Measurements from ENCODE around the gene BAZ1A. TPM values are rescaled to one million over a fixed set of nuclear protein-coding genes. Genes with fewer than 3 reads are reported as not detected.
A peak's percentile ranks its signal among the peaks of the same experiment; 100 is the strongest.
"Not testable (repeated sequence)": the region's sequence is repeated elsewhere in the genome, so short reads cannot be mapped to it uniquely, and the experiment has no call there.

BAZ1A gene
- total and polyA plus RNA-seq, 5 experiments from 2014 or later, result 8.5 to 47.5 (median 10.7) TPM

- POLR2A ChIA-PET, result no interaction called here
- ATAC-seq (no peak), DNase-seq (no peak)
- peak overlapping the region in 1 of 10 donors; percentile 9 for H3K27ac Mint-ChIP-seq
- no peak overlapping the region for H3K4me3 Mint-ChIP-seq
- no peaks in the 10 kb centered on the region for H3K9me3 Mint-ChIP-seq
- H3K36me3 Mint-ChIP-seq, result peaks cover 4 to 80% (median 20%) of the 10 kb centered on the region in 3 donors
- H3K4me1 Mint-ChIP-seq, result peaks cover 0 to 3% (median 0%) of the 10 kb centered on the region in 4 donors
- no peaks in the 10 kb centered on the region for H3K27me3 Mint-ChIP-seq
These were observed 99.2 kb downstream of the BAZ1A start for GRCh38 chr14:34775922-34776321.

GRCh38 chr14:34775342-34775741, 99.8 kb downstream of the BAZ1A start:
- Mint-ChIP-seq H3K27ac (no peak overlapping the region), H3K27me3 (no peaks in the 10 kb centered on the region), H3K36me3 (peaks cover 4 to 80% (median 20%) of the 10 kb centered on the region in 3 donors), H3K4me3 (no peak overlapping the region), H3K9me3 (no peaks in the 10 kb centered on the region), H3K4me1 (peaks cover 0 to 2% (median 0%) of the 10 kb centered on the region in 4 donors)
- POLR2A ChIA-PET, result interaction anchor here (0.7 kb wide), 1 partner anchor 13 kb away, joined by 3 read pairs; no protein-coding TSS in a partner anchor
- DNase-seq (no peak), ATAC-seq (no peak)

GRCh38 chr14:34770901-34771300, 104.3 kb downstream of the BAZ1A start:
- POLR2A ChIA-PET, result no interaction called here
- ATAC-seq (no peak), DNase-seq (no peak)
- Mint-ChIP-seq H3K4me1 (peaks cover 0 to 2% (median under 1%) of the 10 kb centered on the region in 4 donors), H3K4me3 (no peak overlapping the region), H3K27ac (no peak overlapping the region), H3K36me3 (peaks cover 0 to 85% (median 12%) of the 10 kb centered on the region in 3 donors), H3K27me3 (no peaks in the 10 kb centered on the region), H3K9me3 (no peaks in the 10 kb centered on the region)

GRCh38 chr14:34766606-34767005, 108.6 kb downstream of the BAZ1A start:
- Mint-ChIP-seq H3K27me3 (no peaks in the 10 kb centered on the region), H3K4me3 (no peak overlapping the region), H3K9me3 (no peaks in the 10 kb centered on the region), H3K27ac (peak overlapping the region in 7 of 10 donors; percentile 5 to 82 (median 55)), H3K4me1 (peaks cover 0 to 2% (median 0%) of the 10 kb centered on the region in 4 donors), H3K36me3 (peaks cover 5 to 90% (median 17%) of the 10 kb centered on the region in 3 donors)
- POLR2A ChIA-PET, result no interaction called here
- ATAC-seq, result no peak
- no peak for DNase-seq

- Mint-ChIP-seq H3K9me3 (no peaks in the 10 kb centered on the region), H3K27me3 (no peaks in the 10 kb centered on the region), H3K4me1 (peaks cover 0 to 2% (median 0%) of the 10 kb centered on the region in 4 donors), H3K27ac (peak overlapping the region in 7 of 10 donors; percentile 8 to 79 (median 48)), H3K36me3 (peaks cover 5 to 91% (median 18%) of the 10 kb centered on the region in 3 donors), H3K4me3 (no peak overlapping the region)
- no peak for DNase-seq
- POLR2A ChIA-PET, result no interaction called here
- ATAC-seq, result no peak
These were observed 109.1 kb downstream of the BAZ1A start for GRCh38 chr14:34766060-34766459.

GRCh38 chr14:34755215-34755614, 119.9 kb downstream of the BAZ1A start:
- peaks cover 0 to 2% (median 0%) of the 10 kb centered on the region in 4 donors for H3K4me1 Mint-ChIP-seq
- H3K4me3 Mint-ChIP-seq, result no peak overlapping the region
- POLR2A ChIA-PET, result no interaction called here
- ATAC-seq (no peak), DNase-seq (no peak)
- H3K36me3 Mint-ChIP-seq, result peaks cover 0 to 79% (median 15%) of the 10 kb centered on the region in 3 donors
- H3K27ac Mint-ChIP-seq, result peak overlapping the region in 1 of 10 donors; percentile 0
- H3K27me3 Mint-ChIP-seq, result no peaks in the 10 kb centered on the region
- no peaks in the 10 kb centered on the region for H3K9me3 Mint-ChIP-seq

- peak overlapping the region in 3 of 10 donors; percentile 32 to 56 (median 53) for H3K27ac Mint-ChIP-seq
- DNase-seq (no peak), ATAC-seq (no peak)
- no peak overlapping the region for H3K4me3 Mint-ChIP-seq
- H3K9me3 Mint-ChIP-seq, result no peaks in the 10 kb centered on the region
- peaks cover 0 to 2% (median 0%) of the 10 kb centered on the region in 4 donors for H3K4me1 Mint-ChIP-seq
- no peaks in the 10 kb centered on the region for H3K27me3 Mint-ChIP-seq
- POLR2A ChIA-PET, result no interaction called here
- peaks cover 0 to 76% (median 13%) of the 10 kb centered on the region in 3 donors for H3K36me3 Mint-ChIP-seq
These were observed 120.5 kb downstream of the BAZ1A start for GRCh38 chr14:34754687-34755086.

- no peak overlapping the region for H3K4me3 Mint-ChIP-seq
- DNase-seq, result no peak
- H3K4me1 Mint-ChIP-seq, result peaks cover 0 to 2% (median 0%) of the 10 kb centered on the region in 4 donors
- H3K9me3 Mint-ChIP-seq, result no peaks in the 10 kb centered on the region
- no peak for ATAC-seq
- no peaks in the 10 kb centered on the region for H3K27me3 Mint-ChIP-seq
- POLR2A ChIA-PET, result no interaction called here
- H3K27ac Mint-ChIP-seq, result peak overlapping the region in 1 of 10 donors; percentile 76
- peaks cover 0 to 41% (median 7%) of the 10 kb centered on the region in 3 donors for H3K36me3 Mint-ChIP-seq
These were observed 124.5 kb downstream of the BAZ1A start for GRCh38 chr14:34750670-34751069.

- ATAC-seq (no peak), DNase-seq (no peak)
- Mint-ChIP-seq H3K9me3 (no peaks in the 10 kb centered on the region), H3K36me3 (peaks cover 0 to 37% (median 4%) of the 10 kb centered on the region in 3 donors), H3K4me1 (no peaks in the 10 kb centered on the region), H3K4me3 (no peak overlapping the region), H3K27ac (peak overlapping the region in 1 of 10 donors; percentile 53), H3K27me3 (no peaks in the 10 kb centered on the region)
- POLR2A ChIA-PET, result no interaction called here
These were observed 124.9 kb downstream of the BAZ1A start for GRCh38 chr14:34750233-34750632.

GRCh38 chr14:34749408-34749807, 125.8 kb downstream of the BAZ1A start:
- ATAC-seq (no peak), DNase-seq (no peak)
- Mint-ChIP-seq H3K27ac (no peak overlapping the region), H3K4me3 (no peak overlapping the region), H3K9me3 (no peaks in the 10 kb centered on the region), H3K36me3 (peaks cover 0 to 29% (median 3%) of the 10 kb centered on the region in 3 donors), H3K4me1 (no peaks in the 10 kb centered on the region), H3K27me3 (no peaks in the 10 kb centered on the region)
- POLR2A ChIA-PET, result no interaction called here

GRCh38 chr14:34742270-34743115, 132.7 kb downstream of the BAZ1A start:
- Mint-ChIP-seq H3K27me3 (no peaks in the 10 kb centered on the region), H3K4me3 (peak overlapping the region in 2 of 10 donors; percentile 4 to 36), H3K36me3 (peaks cover 0 to 4% (median 0%) of the 10 kb centered on the region in 3 donors), H3K9me3 (no peaks in the 10 kb centered on the region), H3K27ac (peak overlapping the region in 3 of 10 donors; percentile 20 to 74 (median 31)), H3K4me1 (peaks cover 12 to 18% (median 15%) of the 10 kb centered on the region in 4 donors)
- POLR2A ChIA-PET, result interaction anchor here (0.7 kb wide), 1 partner anchor 685 kb away, joined by 3 read pairs; no protein-coding TSS in a partner anchor
- no peak for DNase-seq
- no peak for ATAC-seq

GRCh38 chr14:34741840-34742239, 133.3 kb downstream of the BAZ1A start:
- Mint-ChIP-seq H3K9me3 (no peaks in the 10 kb centered on the region), H3K4me1 (peaks cover 12 to 18% (median 15%) of the 10 kb centered on the region in 4 donors), H3K36me3 (peaks cover 0 to 4% (median 0%) of the 10 kb centered on the region in 3 donors), H3K27ac (peak overlapping the region in 1 of 10 donors; percentile 20), H3K27me3 (no peaks in the 10 kb centered on the region), H3K4me3 (peak overlapping the region in 3 of 10 donors; percentile 15 to 56 (median 37))
- POLR2A ChIA-PET, result no interaction called here
- DNase-seq, result peak in 2 of 10 donors; percentile 7 to 16
- peak in 1 of 2 donors; percentile 59 for ATAC-seq

GRCh38 chr14:34740139-34740538, 135.0 kb downstream of the BAZ1A start:
- H3K27me3 Mint-ChIP-seq, ATAC-seq, DNase-seq, H3K36me3 Mint-ChIP-seq, H3K4me3 Mint-ChIP-seq, POLR2A ChIA-PET, H3K27ac Mint-ChIP-seq, H3K9me3 Mint-ChIP-seq: not testable (repeated sequence)
- peaks cover 12 to 18% (median 15%) of the 10 kb centered on the region in 4 donors for H3K4me1 Mint-ChIP-seq
